ENCODE results near the gene DFFB. TPM values are rescaled to one million over a fixed set of nuclear protein-coding genes. Genes with fewer than 3 reads are reported as not detected.

The DFFB gene
- total RNA-seq, 1 donor = 3.6 TPM

DNA sequence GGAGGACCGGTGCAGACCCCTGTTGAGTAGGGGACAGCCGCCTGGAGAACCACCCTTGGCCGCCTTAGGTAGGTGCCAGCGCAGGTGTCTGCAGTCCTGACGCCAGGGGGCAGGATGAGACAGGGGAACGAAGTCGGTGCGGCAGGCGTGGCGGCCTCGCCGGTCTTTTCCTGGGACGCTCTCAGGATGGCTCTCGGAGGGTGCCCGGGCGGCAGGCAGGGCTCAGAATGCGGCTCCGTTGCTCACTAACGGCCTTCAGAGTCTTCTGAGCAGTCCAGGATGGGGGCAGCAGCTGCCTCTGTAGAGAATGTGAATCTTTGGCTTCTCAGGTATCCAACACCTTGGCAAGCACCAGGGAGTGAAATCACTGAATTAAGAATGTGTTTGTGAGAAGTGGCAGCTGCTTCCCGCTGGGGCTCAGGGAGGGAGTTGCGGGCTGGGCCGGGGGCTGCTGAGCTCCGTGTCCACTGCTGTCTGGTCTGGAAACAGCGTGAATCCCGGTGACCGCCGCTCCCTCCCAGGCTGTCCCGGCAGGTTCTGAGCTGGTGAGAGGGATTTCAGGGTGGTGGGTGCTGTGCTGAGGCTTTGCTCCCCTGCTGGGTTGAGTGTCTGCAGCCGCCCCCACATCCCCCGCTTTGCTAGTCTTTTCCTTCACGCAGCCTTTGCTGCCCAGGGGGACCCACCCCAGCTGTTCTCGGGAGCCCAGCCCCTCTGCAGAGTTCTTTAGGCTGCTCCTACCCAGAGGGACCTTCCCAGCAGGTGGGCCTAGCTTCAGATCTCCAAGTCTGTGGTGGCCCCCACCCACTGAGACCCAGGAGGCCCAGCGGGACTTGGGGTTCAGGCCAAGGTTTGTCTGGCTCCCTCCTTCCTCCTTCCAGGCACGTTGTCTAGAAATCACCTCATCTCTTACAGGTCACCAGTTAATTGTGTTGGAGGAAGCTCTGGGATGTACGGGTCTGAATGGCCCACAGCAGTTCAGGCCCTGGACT, 53.9 kb downstream of the DFFB start:
- H3K4me3 ChIP-seq (ENCODE audit: low read depth, low read length) = no peak overlapping the region
- TF ChIP-seq, protein P1, sequence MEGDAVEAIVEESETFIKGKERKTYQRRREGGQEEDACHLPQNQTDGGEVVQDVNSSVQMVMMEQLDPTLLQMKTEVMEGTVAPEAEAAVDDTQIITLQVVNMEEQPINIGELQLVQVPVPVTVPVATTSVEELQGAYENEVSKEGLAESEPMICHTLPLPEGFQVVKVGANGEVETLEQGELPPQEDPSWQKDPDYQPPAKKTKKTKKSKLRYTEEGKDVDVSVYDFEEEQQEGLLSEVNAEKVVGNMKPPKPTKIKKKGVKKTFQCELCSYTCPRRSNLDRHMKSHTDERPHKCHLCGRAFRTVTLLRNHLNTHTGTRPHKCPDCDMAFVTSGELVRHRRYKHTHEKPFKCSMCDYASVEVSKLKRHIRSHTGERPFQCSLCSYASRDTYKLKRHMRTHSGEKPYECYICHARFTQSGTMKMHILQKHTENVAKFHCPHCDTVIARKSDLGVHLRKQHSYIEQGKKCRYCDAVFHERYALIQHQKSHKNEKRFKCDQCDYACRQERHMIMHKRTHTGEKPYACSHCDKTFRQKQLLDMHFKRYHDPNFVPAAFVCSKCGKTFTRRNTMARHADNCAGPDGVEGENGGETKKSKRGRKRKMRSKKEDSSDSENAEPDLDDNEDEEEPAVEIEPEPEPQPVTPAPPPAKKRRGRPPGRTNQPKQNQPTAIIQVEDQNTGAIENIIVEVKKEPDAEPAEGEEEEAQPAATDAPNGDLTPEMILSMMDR (IDR thresholded peaks at IDR 0.05; ENCODE audit: insufficient read depth, low read length) = peak; percentile 57
- DNase-seq (ENCODE audit: low read depth) = peak; percentile 42

DNA sequence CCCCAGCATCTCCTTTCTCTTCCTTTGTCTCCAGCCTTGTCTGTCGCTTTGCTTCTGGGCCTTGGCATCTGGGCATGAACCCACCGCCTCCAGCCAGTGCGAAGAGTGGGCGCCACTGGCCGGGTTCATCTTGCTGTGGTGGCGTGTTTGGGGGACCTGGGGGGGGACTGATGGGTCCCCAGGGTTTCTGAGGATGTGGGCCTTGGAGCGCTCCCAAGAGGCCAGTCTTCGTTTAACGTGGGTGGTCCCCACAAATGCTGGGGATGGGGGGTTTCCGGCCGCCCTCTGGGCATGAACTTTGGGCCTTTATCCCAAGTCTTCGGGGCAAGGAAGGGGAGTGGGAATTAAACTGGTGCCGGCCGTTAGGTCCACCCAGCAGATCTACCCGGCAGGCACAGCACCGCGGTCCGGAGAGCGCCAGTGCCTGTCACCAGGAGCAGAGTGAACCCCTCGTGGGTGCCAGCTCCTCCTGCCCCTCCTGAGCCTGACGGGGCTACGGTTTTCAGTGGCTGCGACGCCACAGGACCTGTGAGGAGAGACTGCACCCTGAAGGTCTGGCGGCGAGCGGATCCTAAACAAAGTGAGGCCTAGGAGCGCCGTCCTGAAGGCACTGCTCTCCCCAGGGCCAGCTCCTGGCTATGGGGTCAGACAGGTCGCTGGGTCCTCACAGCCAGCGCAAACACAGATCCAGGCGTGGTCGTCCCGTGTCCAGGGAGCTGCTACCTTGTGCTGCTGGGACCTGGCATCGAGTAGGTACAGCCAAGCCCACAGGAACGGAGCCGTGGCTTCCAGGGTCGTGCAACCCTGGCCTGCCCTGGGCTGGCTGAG, 54.9 kb downstream of the DFFB start:
- H3K4me3 ChIP-seq (ENCODE audit: low read depth, low read length) = no peak overlapping the region
- TF ChIP-seq, protein P1 (IDR thresholded peaks at IDR 0.05; ENCODE audit: insufficient read depth, low read length) = no peak
- no peak for DNase-seq (ENCODE audit: low read depth)

DNA sequence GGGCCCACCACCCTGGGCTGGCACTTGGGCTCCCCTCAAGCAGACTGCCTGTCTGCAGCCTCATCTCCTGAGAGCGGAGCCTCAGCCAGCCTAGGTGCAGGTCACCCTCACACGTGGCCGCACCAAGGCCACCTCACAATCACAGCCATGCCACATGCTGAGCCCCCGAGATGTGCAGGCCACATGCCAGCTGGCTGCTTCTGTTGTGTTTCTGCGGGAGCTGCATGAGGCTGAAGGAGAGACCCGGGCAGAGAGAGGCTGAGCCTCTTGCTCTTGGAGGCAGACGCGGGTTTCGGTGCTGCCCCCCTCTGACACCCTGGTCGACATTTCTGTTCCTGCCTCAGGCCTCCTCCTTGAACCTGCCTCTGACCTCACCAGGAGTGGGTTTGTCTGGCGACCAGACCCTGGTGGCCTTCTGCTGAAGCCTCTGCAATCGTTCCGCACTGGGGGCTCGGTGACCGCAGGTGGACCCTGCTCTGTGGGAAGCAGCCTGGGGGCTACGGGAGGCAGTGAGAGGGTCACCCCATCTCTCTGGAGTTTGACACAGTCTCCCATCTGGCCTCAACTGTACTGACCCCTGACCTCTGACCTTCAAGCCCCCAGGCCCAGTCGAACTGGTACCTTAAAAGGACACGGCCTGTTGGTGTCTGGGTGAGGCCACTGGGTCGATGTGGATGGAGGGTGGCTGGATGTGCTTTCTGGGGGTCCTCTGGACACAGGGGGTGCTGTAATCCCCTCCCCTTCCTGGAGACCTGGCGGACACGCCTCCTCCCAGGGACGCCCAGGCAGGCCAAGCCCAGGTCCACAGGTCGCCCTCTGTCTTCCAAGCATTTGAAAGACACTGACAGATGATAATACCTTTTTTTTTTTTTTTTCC, 55.8 kb downstream of the DFFB start:
- no peak for DNase-seq (ENCODE audit: low read depth)
- no peak overlapping the region for H3K4me3 ChIP-seq (ENCODE audit: low read depth, low read length)
- TF ChIP-seq, protein P1 (IDR thresholded peaks at IDR 0.05; ENCODE audit: insufficient read depth, low read length) = no peak

DNA sequence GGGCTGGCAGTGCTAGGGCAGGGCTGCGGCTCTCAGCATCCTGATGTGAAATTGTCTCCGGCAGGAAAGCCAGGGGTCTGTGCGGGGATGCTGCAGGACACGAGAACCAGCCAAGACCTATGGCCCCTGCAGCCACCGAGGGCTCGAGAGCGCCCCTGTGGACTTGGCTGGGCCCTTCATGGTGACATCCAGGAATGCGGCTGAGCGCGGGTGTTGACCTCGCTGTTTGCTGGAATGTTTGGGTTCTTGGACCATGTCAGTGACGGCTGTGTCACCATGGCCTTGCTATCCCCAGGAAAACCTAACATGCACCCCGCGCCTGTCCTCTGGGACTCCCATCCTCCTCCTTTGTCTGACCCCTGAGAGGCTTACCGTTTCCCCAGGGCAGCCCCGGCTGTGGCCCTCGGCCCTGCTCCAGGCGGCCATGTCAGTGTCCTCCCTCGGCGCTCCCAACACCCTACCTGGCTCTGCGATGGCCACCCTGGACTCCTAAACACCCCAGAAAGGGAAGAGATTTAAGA, 57.1 kb downstream of the DFFB start:
- no peak overlapping the region for H3K4me3 ChIP-seq (ENCODE audit: low read depth, low read length)
- TF ChIP-seq, protein P1 (IDR thresholded peaks at IDR 0.05; ENCODE audit: insufficient read depth, low read length) = no peak
- no peak for DNase-seq (ENCODE audit: low read depth)

DNA sequence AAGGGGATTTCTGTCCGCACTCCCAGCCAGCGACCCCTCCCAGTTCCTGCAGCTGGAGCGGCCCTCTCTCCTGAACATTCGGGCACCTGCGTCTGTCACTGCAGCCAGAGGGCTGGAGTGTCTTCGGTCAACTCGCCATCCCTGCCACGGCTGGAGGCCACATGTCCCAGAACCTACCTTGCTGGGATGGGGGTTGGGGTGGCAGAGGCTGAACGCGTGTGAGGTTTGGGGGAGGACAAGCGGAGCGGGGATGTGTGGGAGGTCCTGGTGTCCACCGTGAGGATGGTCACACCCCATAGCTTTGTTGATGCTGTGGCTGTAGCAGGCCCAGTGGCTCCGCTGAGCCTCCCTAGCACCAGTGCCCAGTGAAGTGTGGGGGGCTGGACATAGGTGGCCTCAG, 57.6 kb downstream of the DFFB start:
- H3K4me3 ChIP-seq (ENCODE audit: low read depth, low read length) = no peak overlapping the region
- TF ChIP-seq, protein P1 (IDR thresholded peaks at IDR 0.05; ENCODE audit: insufficient read depth, low read length) = no peak
- no peak for DNase-seq (ENCODE audit: low read depth)
